PFSK-1 (cell line): ENCODE measurements around the gene RPUSD3.

ENCODE experiments used
- FOXP2 ChIP-seq: optimal IDR thresholded peaks from 2 replicates; pipeline ENCODE3; 2011; ENCODE audit warnings: borderline replicate concordance, control low read depth, inconsistent platforms; ENCODE audit not compliant: insufficient read depth; ENCODE audit errors: extremely low read length, extremely low read depth
- POLR2AphosphoS5 ChIP-seq: IDR thresholded peaks from 2 replicates; pipeline ENCODE4 v1.6.1; 2012; ENCODE audit warnings: low read depth, mild to moderate bottlenecking, control low read depth, low read length, moderate library complexity
- REST ChIP-seq, 2 experiments: IDR thresholded peaks; 2 replicates each; pipeline versions ENCODE4 v1.6.1 to v1.8.0; 2011 to 2012; ENCODE audit warnings: low read depth in 2 of 2, low read length in 2 of 2, control low read depth in 1 of 2, inconsistent platforms in 1 of 2, mild to moderate bottlenecking in 1 of 2, moderate library complexity in 1 of 2; ENCODE audit not compliant: insufficient read depth in 1 of 2
- SIN3A ChIP-seq: IDR thresholded peaks from 2 replicates; pipeline ENCODE4 v1.6.1; 2012; ENCODE audit warnings: mild to moderate bottlenecking, low read length, moderate library complexity, borderline replicate concordance; ENCODE audit not compliant: insufficient read depth
- TAF1 ChIP-seq: IDR thresholded peaks from 2 replicates; pipeline ENCODE4 v1.6.1; 2012; ENCODE audit warnings: low read length, control low read depth, borderline replicate concordance; ENCODE audit not compliant: insufficient read depth

RPUSD3 gene

GRCh38 chr3:9794400-9794799 lies 49.4 kb downstream of the RPUSD3 start:
- no peak for TF ChIP-seq TAF1
- TF ChIP-seq SIN3A: no peak
- no peak for TF ChIP-seq POLR2AphosphoS5
- no peak for TF ChIP-seq FOXP2
- no peak for TF ChIP-seq REST (IDR thresholded peaks at IDR 0.05; ENCODE audit: insufficient read depth in 1 of 2, low read depth in 2 of 2, low read length in 2 of 2)

GRCh38 chr3:9793161-9793781 lies 50.5 kb downstream of the RPUSD3 start:
- TF ChIP-seq SIN3A: no peak
- no peak; the same call in 1 of the 2 replicates for TF ChIP-seq POLR2AphosphoS5
- no peak for TF ChIP-seq TAF1
- no peak for TF ChIP-seq REST (IDR thresholded peaks at IDR 0.05; ENCODE audit: insufficient read depth in 1 of 2, low read depth in 2 of 2, low read length in 2 of 2)
- TF ChIP-seq FOXP2: no peak

GRCh38 chr3:9792405-9793160 lies 51.2 kb downstream of the RPUSD3 start, which contains the start of the genes ARPC4 and TADA3:
TSS of gene ARPC4 (plus strand) at chr3:9793082. CDS start at chr3:9793122, 40 bp downstream.
TSS of gene TADA3 (minus strand) at chr3:9792473. CDS start at chr3:9791466, 1,007 bp downstream.
- peak; percentile 77 for TF ChIP-seq POLR2AphosphoS5
- TF ChIP-seq FOXP2: peak; percentile 31
- no peak for TF ChIP-seq REST (IDR thresholded peaks at IDR 0.05; ENCODE audit: insufficient read depth in 1 of 2, low read depth in 2 of 2, low read length in 2 of 2)
- TF ChIP-seq TAF1: peak; percentile 64; the same call in 1 of the 2 replicates
- no peak for TF ChIP-seq SIN3A

- TF ChIP-seq POLR2AphosphoS5 (no peak), SIN3A (no peak), FOXP2 (no peak), REST (IDR thresholded peaks at IDR 0.05; ENCODE audit: insufficient read depth in 1 of 2, low read depth in 2 of 2, low read length in 2 of 2) (no peak), TAF1 (no peak)
Observed at GRCh38 chr3:9791790-9792404, 51.9 kb downstream of the RPUSD3 start.
